ENCODE measurements around the gene ARPP19.
"Not testable (repeated sequence)": the region's sequence is repeated elsewhere in the genome, so short reads cannot be mapped to it uniquely, and the experiment has no call there.

Gene ARPP19

GRCh38 chr15:52566889-52567288 is 1.9 kb downstream of the ARPP19 start:
- Histone ChIP-seq H3K36me3 (ENCODE audit: control insufficient read depth, insufficient read depth, low read length, severe bottlenecking) (no peaks in the 10 kb centered on the region), H3K27me3 (replicated peaks; ENCODE audit: control insufficient read depth, insufficient read depth, low read length) (no peaks in the 10 kb centered on the region), H3K9me3 (ENCODE audit: control insufficient read depth, low read length) (no peaks in the 10 kb centered on the region), H3K4me3 (ENCODE audit: low read length) (peak overlapping the region; percentile 85), H3K4me1 (ENCODE audit: control insufficient read depth, insufficient read depth, low read length) (peaks cover 11% of the 10 kb centered on the region), H3K9ac (ENCODE audit: low read length) (peak overlapping the region; percentile 89)
- DNase-seq (ENCODE audit: low read depth), result no peak

- H3K4me3 ChIP-seq (ENCODE audit: low read length); H3K36me3 ChIP-seq (ENCODE audit: control insufficient read depth, insufficient read depth, low read length, severe bottlenecking); H3K9ac ChIP-seq (ENCODE audit: low read length); H3K9me3 ChIP-seq (ENCODE audit: control insufficient read depth, low read length); H3K27me3 ChIP-seq (replicated peaks; ENCODE audit: control insufficient read depth, insufficient read depth, low read length): not testable (repeated sequence)
- peak; percentile 26 for DNase-seq (ENCODE audit: low read depth)
- H3K4me1 ChIP-seq (ENCODE audit: control insufficient read depth, insufficient read depth, low read length), result peaks cover 17% of the 10 kb centered on the region
These were observed 3.1 kb downstream of the ARPP19 start for GRCh38 chr15:52565417-52566358.

- Histone ChIP-seq H3K36me3 (ENCODE audit: control insufficient read depth, insufficient read depth, low read length, severe bottlenecking) (peaks cover 6% of the 10 kb centered on the region), H3K9ac (ENCODE audit: low read length) (no peak overlapping the region), H3K9me3 (ENCODE audit: control insufficient read depth, low read length) (no peaks in the 10 kb centered on the region), H3K27me3 (replicated peaks; ENCODE audit: control insufficient read depth, insufficient read depth, low read length) (no peaks in the 10 kb centered on the region), H3K4me1 (ENCODE audit: control insufficient read depth, insufficient read depth, low read length) (peaks cover 18% of the 10 kb centered on the region), H3K4me3 (ENCODE audit: low read length) (no peak overlapping the region)
- DNase-seq (ENCODE audit: low read depth), result no peak
These were observed 5.2 kb downstream of the ARPP19 start for GRCh38 chr15:52563501-52564060.

GRCh38 chr15:52559575-52559974 is 9.3 kb downstream of the ARPP19 start:
- Histone ChIP-seq H3K9ac (ENCODE audit: low read length) (no peak overlapping the region), H3K27me3 (replicated peaks; ENCODE audit: control insufficient read depth, insufficient read depth, low read length) (no peaks in the 10 kb centered on the region), H3K36me3 (ENCODE audit: control insufficient read depth, insufficient read depth, low read length, severe bottlenecking) (peaks cover 29% of the 10 kb centered on the region), H3K9me3 (ENCODE audit: control insufficient read depth, low read length) (no peaks in the 10 kb centered on the region), H3K4me3 (ENCODE audit: low read length) (no peak overlapping the region), H3K4me1 (ENCODE audit: control insufficient read depth, insufficient read depth, low read length) (peaks cover 27% of the 10 kb centered on the region)
- peak; percentile 38 for DNase-seq (ENCODE audit: low read depth)

GRCh38 chr15:52559022-52559421 is 9.8 kb downstream of the ARPP19 start:
- no peak overlapping the region for H3K4me3 ChIP-seq (ENCODE audit: low read length)
- H3K27me3 ChIP-seq (replicated peaks; ENCODE audit: control insufficient read depth, insufficient read depth, low read length), result no peaks in the 10 kb centered on the region
- H3K36me3 ChIP-seq (ENCODE audit: control insufficient read depth, insufficient read depth, low read length, severe bottlenecking), result peaks cover 35% of the 10 kb centered on the region
- no peak for DNase-seq (ENCODE audit: low read depth)
- H3K9me3 ChIP-seq (ENCODE audit: control insufficient read depth, low read length), result no peaks in the 10 kb centered on the region
- peaks cover 27% of the 10 kb centered on the region for H3K4me1 ChIP-seq (ENCODE audit: control insufficient read depth, insufficient read depth, low read length)
- no peak overlapping the region for H3K9ac ChIP-seq (ENCODE audit: low read length)

GRCh38 chr15:52558196-52558595 is 10.6 kb downstream of the ARPP19 start:
- Histone ChIP-seq H3K36me3 (ENCODE audit: control insufficient read depth, insufficient read depth, low read length, severe bottlenecking) (peaks cover 39% of the 10 kb centered on the region), H3K4me3 (ENCODE audit: low read length) (peak overlapping the region; percentile 30), H3K9ac (ENCODE audit: low read length) (no peak overlapping the region), H3K4me1 (ENCODE audit: control insufficient read depth, insufficient read depth, low read length) (peaks cover 27% of the 10 kb centered on the region), H3K27me3 (replicated peaks; ENCODE audit: control insufficient read depth, insufficient read depth, low read length) (no peaks in the 10 kb centered on the region), H3K9me3 (ENCODE audit: control insufficient read depth, low read length) (no peaks in the 10 kb centered on the region)
- peak; percentile 14 for DNase-seq (ENCODE audit: low read depth)

- H3K4me1 ChIP-seq (ENCODE audit: control insufficient read depth, insufficient read depth, low read length), result peaks cover 27% of the 10 kb centered on the region
- no peaks in the 10 kb centered on the region for H3K27me3 ChIP-seq (replicated peaks; ENCODE audit: control insufficient read depth, insufficient read depth, low read length)
- H3K36me3 ChIP-seq (ENCODE audit: control insufficient read depth, insufficient read depth, low read length, severe bottlenecking), result peaks cover 39% of the 10 kb centered on the region
- DNase-seq (ENCODE audit: low read depth), result no peak
- no peak overlapping the region for H3K4me3 ChIP-seq (ENCODE audit: low read length)
- H3K9ac ChIP-seq (ENCODE audit: low read length), result no peak overlapping the region
- no peaks in the 10 kb centered on the region for H3K9me3 ChIP-seq (ENCODE audit: control insufficient read depth, low read length)
These were observed 11.6 kb downstream of the ARPP19 start for GRCh38 chr15:52557274-52557641.

GRCh38 chr15:52556524-52557273 is 12.1 kb downstream of the ARPP19 start:
- Histone ChIP-seq H3K9ac (ENCODE audit: low read length) (no peak overlapping the region), H3K4me1 (ENCODE audit: control insufficient read depth, insufficient read depth, low read length) (peaks cover 27% of the 10 kb centered on the region), H3K4me3 (ENCODE audit: low read length) (no peak overlapping the region), H3K36me3 (ENCODE audit: control insufficient read depth, insufficient read depth, low read length, severe bottlenecking) (peaks cover 44% of the 10 kb centered on the region), H3K27me3 (replicated peaks; ENCODE audit: control insufficient read depth, insufficient read depth, low read length) (no peaks in the 10 kb centered on the region), H3K9me3 (ENCODE audit: control insufficient read depth, low read length) (no peaks in the 10 kb centered on the region)
- no peak for DNase-seq (ENCODE audit: low read depth)

GRCh38 chr15:52552303-52552702 is 16.5 kb downstream of the ARPP19 start:
- DNase-seq (ENCODE audit: low read depth), result no peak
- H3K9me3 ChIP-seq (ENCODE audit: control insufficient read depth, low read length), result no peaks in the 10 kb centered on the region
- H3K9ac ChIP-seq (ENCODE audit: low read length), result no peak overlapping the region
- no peak overlapping the region for H3K4me3 ChIP-seq (ENCODE audit: low read length)
- peaks cover 10% of the 10 kb centered on the region for H3K4me1 ChIP-seq (ENCODE audit: control insufficient read depth, insufficient read depth, low read length)
- H3K36me3 ChIP-seq (ENCODE audit: control insufficient read depth, insufficient read depth, low read length, severe bottlenecking), result peaks cover 73% of the 10 kb centered on the region
- no peaks in the 10 kb centered on the region for H3K27me3 ChIP-seq (replicated peaks; ENCODE audit: control insufficient read depth, insufficient read depth, low read length)

- Histone ChIP-seq H3K4me1 (ENCODE audit: control insufficient read depth, insufficient read depth, low read length) (peaks cover 5% of the 10 kb centered on the region), H3K9me3 (ENCODE audit: control insufficient read depth, low read length) (no peaks in the 10 kb centered on the region), H3K4me3 (ENCODE audit: low read length) (no peak overlapping the region), H3K36me3 (ENCODE audit: control insufficient read depth, insufficient read depth, low read length, severe bottlenecking) (peaks cover 78% of the 10 kb centered on the region), H3K27me3 (replicated peaks; ENCODE audit: control insufficient read depth, insufficient read depth, low read length) (no peaks in the 10 kb centered on the region), H3K9ac (ENCODE audit: low read length) (no peak overlapping the region)
- no peak for DNase-seq (ENCODE audit: low read depth)
These were observed 17.1 kb downstream of the ARPP19 start for GRCh38 chr15:52551762-52552161.

GRCh38 chr15:52551186-52551585 is 17.6 kb downstream of the ARPP19 start:
- H3K36me3 ChIP-seq (ENCODE audit: control insufficient read depth, insufficient read depth, low read length, severe bottlenecking), result peaks cover 78% of the 10 kb centered on the region
- H3K27me3 ChIP-seq (replicated peaks; ENCODE audit: control insufficient read depth, insufficient read depth, low read length); H3K4me1 ChIP-seq (ENCODE audit: control insufficient read depth, insufficient read depth, low read length); H3K9me3 ChIP-seq (ENCODE audit: control insufficient read depth, low read length); DNase-seq (ENCODE audit: low read depth); H3K4me3 ChIP-seq (ENCODE audit: low read length); H3K9ac ChIP-seq (ENCODE audit: low read length): not testable (repeated sequence)

Measured in adipocyte (in vitro differentiated cells).